HepG2 (cell line): ENCODE results near the gene CCNB1IP1. TPM values are rescaled to one million over a fixed set of nuclear protein-coding genes. Genes with fewer than 3 reads are reported as not detected.

Source experiments
- ARID4A ChIP-seq: sonication (generic); formaldehyde crosslinking; IDR thresholded peaks from 2 replicates; pipeline ENCODE4 v1.5.0; 2020; ENCODE audit warnings: mild to moderate bottlenecking, missing genetic modification reagents, borderline replicate concordance
- CREB1 ChIP-seq, 2 experiments: fragments of 450-650 bp in 1 of 2; IDR thresholded peaks; 2 replicates each; pipeline ENCODE4 v1.6.1; 2016 to 2017; ENCODE audit warnings: control low read depth in 1 of 2, mild to moderate bottlenecking in 1 of 2, missing compliant biosample characterization in 1 of 2, missing genetic modification characterization in 1 of 2
- FOSL2 ChIP-seq: sonication (generic); formaldehyde crosslinking; IDR thresholded peaks from 2 replicates; pipeline ENCODE4 v1.4.0; 2020; ENCODE audit warnings: missing genetic modification reagents
- HOXD1 ChIP-seq: sonication (generic); formaldehyde crosslinking; IDR thresholded peaks from 2 replicates; pipeline ENCODE4 v1.5.0; 2020; ENCODE audit warnings: missing genetic modification reagents
- MED1 ChIP-seq: sonication (generic); formaldehyde crosslinking; IDR thresholded peaks from 2 replicates; pipeline ENCODE4 v1.4.0; 2020; ENCODE audit warnings: missing genetic modification reagents
- NR2F1 ChIP-seq, 2 experiments: fragments of 450-650 bp in 1 of 2; formaldehyde crosslinking in 1 of 2; IDR thresholded peaks; 2 replicates each; pipeline versions ENCODE4 v1.5.0 to v1.6.1; 2016 to 2020; ENCODE audit warnings: mild to moderate bottlenecking in 1 of 2, missing compliant biosample characterization in 1 of 2, missing genetic modification reagents in 1 of 2, moderate library complexity in 1 of 2
- ZGPAT ChIP-seq: IDR thresholded peaks from 2 replicates; pipeline ENCODE4 v1.6.1; 2016; ENCODE audit warnings: mild to moderate bottlenecking
- ZMYM4 ChIP-seq: sonication (generic); formaldehyde crosslinking; IDR thresholded peaks from 2 replicates; pipeline ENCODE4 v1.8.1; 2023; ENCODE audit warnings: mild to moderate bottlenecking, missing genetic modification reagents
- ZNF670 ChIP-seq: sonication (generic); formaldehyde crosslinking; IDR thresholded peaks from 2 replicates; pipeline ENCODE4 v1.8.0; 2022; ENCODE audit warnings: mild to moderate bottlenecking, missing genetic modification reagents, borderline replicate concordance
- polyA plus RNA-seq, 8 experiments: library from polyadenylated mRNA; depleted of rRNA in 3 of 8; stranded (reverse) in 7 of 8; unstranded in 1 of 8; fragments of >200 nt; fragmentation: Illumina TruSeq in 4 of 8; extraction: Trizol in 4 of 8; gene quantifications; 2 replicates each; pipeline versions ENCODE4 v1.2.1 to v1.2.3, GENCODE V29; 2011 to 2016; ENCODE audit warnings: low read depth in 4 of 8, missing spikeins in 1 of 8, mixed read lengths in 1 of 8; ENCODE audit not compliant: insufficient read depth in 1 of 8
- total RNA-seq, 5 experiments: library from RNA; depleted of rRNA; stranded (reverse); fragments of >200 nt; fragmentation: Illumina TruSeq; extraction: Trizol; gene quantifications; 2 replicates each; pipeline ENCODE4 v1.2.3, GENCODE V29; 2016; ENCODE audit warnings: low read depth in 1 of 5

The CCNB1IP1 gene
- total and polyA plus RNA-seq, 2 of the 13 experiments (the other 11 are each of a cell fraction or from before 2014, with no cell fraction given) = 98.3 to 125 TPM

- TF ChIP-seq NR2F1 (CRISPR knock-in tag; IDR thresholded peaks at IDR 0.05) (0 out of 4 replicates have a peak, but pooled peaks of 1 of the 2 experiments have one; percentile 28), MED1 (CRISPR knock-in tag) (peak; percentile 27; the same call in 1 of the 2 replicates), HOXD1 (no peak), ZMYM4 (CRISPR knock-in tag) (0 out of 2 replicates have a peak, but pooled peaks have one; percentile 29), ZGPAT (CRISPR knock-in tag) (peak; percentile 50; the same call in 1 of the 2 replicates), ARID4A (0 out of 2 replicates have a peak, but pooled peaks have one; percentile 20), FOSL2 (CRISPR knock-in tag) (peak; percentile 75), CREB1 (IDR thresholded peaks at IDR 0.05) (0 out of 2 replicates have a peak, but pooled peaks have one; percentile 29), CREB1 (CRISPR knock-in tag; IDR thresholded peaks at IDR 0.05) (no peak; the same call in 1 of the 2 replicates), ZNF670 (CRISPR knock-in tag) (no peak)
- TF ChIP-seq, all 625 proteins: peak for 31
These were observed 14.7 kb upstream of the CCNB1IP1 start (continued) for GRCh38 chr14:20347747-20348146.
